Esophagus muscularis mucosa (tissue), 4 donors: Measurements from ENCODE around the gene NME8. TPM values are rescaled to one million over a fixed set of nuclear protein-coding genes. Genes with fewer than 3 reads are reported as not detected.

ENCODE experiments used
- DNase-seq: peaks from one replicate; pipeline ENCODE4 v3.0.0-alpha.2; 2017; ENCODE audit errors: extremely low spot score
- H3K27ac ChIP-seq, 4 donors: fragments of 200-600 bp; sonication (generic); replicated peaks in 1 of 4; 1 replicate in 3 of 4; 2 replicates in 1 of 4; pipeline ENCODE4 v1.5.1; 2016 to 2019; ENCODE audit warnings: mild to moderate bottlenecking in 1 of 4
- H3K27me3 ChIP-seq, 4 donors: fragments of 200-600 bp; sonication (generic); one replicate each; pipeline versions ENCODE4 v1.5.1 to v1.6.0; 2016 to 2019
- H3K36me3 ChIP-seq, 4 donors: fragments of 200-600 bp; sonication (generic); one replicate each; pipeline ENCODE4 v1.5.1; 2016 to 2019
- H3K4me1 ChIP-seq, 4 donors: fragments of 200-600 bp; sonication (generic); one replicate each; pipeline ENCODE4 v1.5.1; 2016 to 2019
- H3K4me3 ChIP-seq, 4 donors: fragments of 200-600 bp; sonication (generic); 1 replicate in 2 of 4; 2 replicates in 2 of 4; pipeline ENCODE4 v1.5.1; 2016 to 2019; ENCODE audit warnings: mild to moderate bottlenecking in 4 of 4, moderate library complexity in 1 of 4
- H3K9me3 ChIP-seq, 4 donors: fragments of 200-600 bp; sonication (generic); 1 replicate in 3 of 4; 2 replicates in 1 of 4; pipeline ENCODE4 v1.5.1; 2016 to 2019
- EP300 ChIP-seq: sonication (generic); formaldehyde crosslinking; IDR thresholded peaks from one replicate; pipeline ENCODE4 v1.6.1; 2017; ENCODE audit warnings: antibody characterized with exemption
- POLR2A ChIP-seq: fragments of 450-650 bp; IDR thresholded peaks from one replicate; pipeline ENCODE4 v1.6.1; 2017; ENCODE audit warnings: antibody characterized with exemption, moderate library complexity, mild to moderate bottlenecking, low read depth
- POLR2AphosphoS5 ChIP-seq, 2 donors: sonication (generic); formaldehyde crosslinking; IDR thresholded peaks; one replicate each; pipeline ENCODE4 v1.6.1; 2017; ENCODE audit warnings: antibody characterized with exemption in 2 of 2
- WGBS: methylation state at CpG from one replicate; pipeline ENCODE4 v1.1.5; 2018; 5-methylcytosine and 5-hydroxymethylcytosine counted together
- intact Hi-C: fragments of 100-400 bp; cut with DNase I; formaldehyde crosslinking; loops from one replicate; pipeline ENCODE4 v1.15.1; 2023
- total RNA-seq, 4 donors: library from RNA; depleted of rRNA; stranded (reverse); fragments of >200 nt; gene quantifications; one replicate each; pipeline versions ENCODE4 v1.1.0 to v1.2.1, GENCODE V29; 2016
- TF ChIP-seq, protein P1 (sequence below), 3 experiments: fragments of 200-600 bp in 2 of 3; fragments of 450-650 bp in 1 of 3; sonication (generic) in 2 of 3; IDR thresholded peaks; one replicate each; pipeline ENCODE4 v1.5.1; 2017 to 2019; ENCODE audit warnings: antibody characterized with exemption in 3 of 3, mild to moderate bottlenecking in 2 of 3, moderate library complexity in 1 of 3

The NME8 gene
- total RNA-seq, 4 donors from 2014 or later: 0.57 TPM; not detected in 3

DNA sequence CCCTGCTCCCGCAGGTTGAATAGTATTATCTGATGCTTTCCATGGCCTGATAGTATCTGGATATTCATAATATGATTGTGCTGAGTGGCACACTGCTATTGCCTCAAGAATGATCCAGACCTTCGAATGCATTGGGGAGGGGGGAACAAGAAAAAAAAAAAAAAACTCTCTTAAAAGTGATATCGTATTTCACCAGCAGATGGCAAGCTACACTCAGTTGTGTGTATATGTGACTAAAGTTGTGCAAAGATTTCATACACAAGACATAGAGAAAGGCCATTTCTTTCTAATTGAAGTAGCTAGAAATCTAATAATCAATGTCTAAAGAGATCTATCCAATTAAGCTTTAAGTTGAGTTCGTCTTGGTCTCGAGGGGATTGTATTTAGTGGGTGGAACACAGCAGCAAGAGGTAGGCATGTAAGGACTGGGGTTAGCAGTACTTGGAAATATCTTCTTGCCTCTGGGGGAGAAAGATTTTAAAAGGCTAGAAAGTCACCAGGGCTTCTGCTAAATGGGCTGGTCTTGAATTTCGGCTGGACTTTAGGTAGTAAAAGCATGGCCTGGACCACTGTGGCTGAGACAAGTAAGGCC is 52.9 kb downstream of the NME8 start:
- Histone ChIP-seq H3K27ac (peak overlapping the region in 1 of 4 donors; percentile 30), H3K36me3 (no peaks in the 10 kb centered on the region), H3K4me1 (peaks cover 11 to 21% (median 16%) of the 10 kb centered on the region in 4 donors), H3K27me3 (no peaks in the 10 kb centered on the region), H3K4me3 (no peak overlapping the region), H3K9me3 (no peaks in the 10 kb centered on the region)
- intact Hi-C loops: loop anchor here (5.0 kb wide), 1 partner anchor 206 kb away; no protein-coding TSS in a partner anchor
- no peak for TF ChIP-seq EP300
- TF ChIP-seq, protein P1, sequence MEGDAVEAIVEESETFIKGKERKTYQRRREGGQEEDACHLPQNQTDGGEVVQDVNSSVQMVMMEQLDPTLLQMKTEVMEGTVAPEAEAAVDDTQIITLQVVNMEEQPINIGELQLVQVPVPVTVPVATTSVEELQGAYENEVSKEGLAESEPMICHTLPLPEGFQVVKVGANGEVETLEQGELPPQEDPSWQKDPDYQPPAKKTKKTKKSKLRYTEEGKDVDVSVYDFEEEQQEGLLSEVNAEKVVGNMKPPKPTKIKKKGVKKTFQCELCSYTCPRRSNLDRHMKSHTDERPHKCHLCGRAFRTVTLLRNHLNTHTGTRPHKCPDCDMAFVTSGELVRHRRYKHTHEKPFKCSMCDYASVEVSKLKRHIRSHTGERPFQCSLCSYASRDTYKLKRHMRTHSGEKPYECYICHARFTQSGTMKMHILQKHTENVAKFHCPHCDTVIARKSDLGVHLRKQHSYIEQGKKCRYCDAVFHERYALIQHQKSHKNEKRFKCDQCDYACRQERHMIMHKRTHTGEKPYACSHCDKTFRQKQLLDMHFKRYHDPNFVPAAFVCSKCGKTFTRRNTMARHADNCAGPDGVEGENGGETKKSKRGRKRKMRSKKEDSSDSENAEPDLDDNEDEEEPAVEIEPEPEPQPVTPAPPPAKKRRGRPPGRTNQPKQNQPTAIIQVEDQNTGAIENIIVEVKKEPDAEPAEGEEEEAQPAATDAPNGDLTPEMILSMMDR (IDR thresholded peaks at IDR 0.05): peak; percentile 43 to 65 (median 57)
- WGBS: 15% methylated on average over 6 of the region's 6 CpGs
- no peak for DNase-seq

DNA sequence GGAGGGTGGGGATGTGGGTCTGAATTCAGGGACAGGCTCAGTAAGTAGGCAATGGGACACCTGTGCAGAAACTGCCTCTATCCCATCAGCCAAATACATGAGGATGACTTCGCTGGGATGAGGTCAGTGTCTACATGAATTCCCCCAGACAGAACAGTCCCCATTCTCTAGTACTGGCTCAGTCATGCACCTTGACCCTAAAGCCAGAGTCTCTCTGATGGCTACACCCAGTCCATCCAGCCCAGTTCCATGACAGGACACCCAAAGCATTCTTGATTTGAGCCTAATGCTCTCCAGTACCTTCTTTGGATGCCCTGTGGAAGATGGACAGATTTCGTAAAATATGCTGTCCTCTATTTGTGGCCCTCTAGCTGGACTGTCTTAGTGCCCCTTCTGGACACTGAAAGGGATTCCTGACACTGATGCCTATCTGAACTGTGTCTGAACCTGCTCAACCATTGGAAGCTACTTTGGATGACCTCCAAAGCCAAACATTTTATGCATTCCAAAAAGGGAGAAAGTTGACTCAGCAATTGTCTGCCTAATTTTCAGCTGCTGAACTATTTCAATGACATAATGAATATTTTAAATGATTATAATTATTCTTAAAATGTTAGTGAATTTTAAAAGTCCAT is 53.6 kb downstream of the NME8 start:
- H3K4me3 ChIP-seq: no peak overlapping the region
- H3K9me3 ChIP-seq: no peaks in the 10 kb centered on the region
- intact Hi-C loops: loop anchor here (5.0 kb wide), 1 partner anchor 205 kb away; no protein-coding TSS in a partner anchor
- 86% methylated on average over 2 of the region's 2 CpGs for WGBS
- no peaks in the 10 kb centered on the region for H3K36me3 ChIP-seq
- no peak for DNase-seq
- H3K27me3 ChIP-seq: no peaks in the 10 kb centered on the region
- H3K27ac ChIP-seq: peak overlapping the region in 1 of 4 donors; percentile 30
- peak in 1 of 2 donors; percentile 22 for TF ChIP-seq POLR2AphosphoS5 (IDR thresholded peaks at IDR 0.05)
- no peak for TF ChIP-seq EP300
- no peak for TF ChIP-seq POLR2A
- H3K4me1 ChIP-seq: peaks cover 11 to 21% (median 16%) of the 10 kb centered on the region in 4 donors

DNA sequence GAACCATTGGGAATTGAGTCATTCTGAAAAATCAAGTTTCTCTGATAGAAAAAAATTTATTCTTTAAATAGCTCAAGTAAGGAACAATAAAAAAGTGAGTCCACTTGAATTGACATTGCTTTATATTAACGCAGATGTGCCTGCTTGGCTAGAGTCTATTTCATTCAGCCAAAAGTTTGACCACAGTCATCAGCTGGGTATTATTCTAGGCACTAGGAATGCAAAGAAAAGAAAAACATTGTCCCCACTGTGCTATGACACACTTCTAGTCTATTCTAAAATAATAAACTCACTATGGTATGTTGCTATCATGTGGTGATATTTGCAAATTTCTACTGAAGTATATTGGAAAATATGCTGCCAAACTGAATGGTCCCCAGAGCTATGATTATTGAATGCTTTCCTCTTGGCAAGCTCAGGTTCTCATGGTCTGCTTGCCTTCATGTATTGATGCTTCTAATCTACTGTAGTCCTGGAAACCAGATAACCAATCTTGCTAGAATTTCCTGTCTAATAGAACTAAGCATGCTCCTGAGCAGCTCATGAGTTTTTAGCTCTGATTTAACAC is 59.9 kb downstream of the NME8 start:
- intact Hi-C loops: no loop called here
- no peak overlapping the region for H3K4me3 ChIP-seq
- 90% methylated on average over 1 of the region's 1 CpG for WGBS

GRCh38 chr7:37912756-37913155 is 64.4 kb downstream of the NME8 start:
- intact Hi-C loops: no loop called here
- Histone ChIP-seq H3K4me1 (peaks cover 13 to 32% (median 27%) of the 10 kb centered on the region in 4 donors), H3K9me3 (no peaks in the 10 kb centered on the region), H3K4me3 (no peak overlapping the region), H3K27me3 (peaks cover 0 to 13% (median 0%) of the 10 kb centered on the region in 4 donors), H3K36me3 (peaks cover 0 to 5% (median 0%) of the 10 kb centered on the region in 4 donors), H3K27ac (peak overlapping the region in 1 of 4 donors; percentile 15)
- TF ChIP-seq POLR2A: no peak
- no peak for TF ChIP-seq EP300
- no peak for TF ChIP-seq POLR2AphosphoS5 (IDR thresholded peaks at IDR 0.05)
- TF ChIP-seq, protein P1 (IDR thresholded peaks at IDR 0.05): no peak
- DNase-seq: no peak
- 47% methylated on average over 2 of the region's 2 CpGs for WGBS

More for the DNA sequence above, 59.9 kb downstream of the NME8 start:
- H3K9me3 ChIP-seq: no peaks in the 10 kb centered on the region
- H3K27ac ChIP-seq: no peak overlapping the region
- peaks cover 0 to 5% (median 2%) of the 10 kb centered on the region in 4 donors for H3K36me3 ChIP-seq
- H3K27me3 ChIP-seq: no peaks in the 10 kb centered on the region
- no peak for TF ChIP-seq POLR2AphosphoS5 (IDR thresholded peaks at IDR 0.05)
- TF ChIP-seq, protein P1 (IDR thresholded peaks at IDR 0.05): no peak
- no peak for TF ChIP-seq EP300
- no peak for TF ChIP-seq POLR2A
- DNase-seq: no peak
- no peaks in the 10 kb centered on the region for H3K4me1 ChIP-seq

DNA sequence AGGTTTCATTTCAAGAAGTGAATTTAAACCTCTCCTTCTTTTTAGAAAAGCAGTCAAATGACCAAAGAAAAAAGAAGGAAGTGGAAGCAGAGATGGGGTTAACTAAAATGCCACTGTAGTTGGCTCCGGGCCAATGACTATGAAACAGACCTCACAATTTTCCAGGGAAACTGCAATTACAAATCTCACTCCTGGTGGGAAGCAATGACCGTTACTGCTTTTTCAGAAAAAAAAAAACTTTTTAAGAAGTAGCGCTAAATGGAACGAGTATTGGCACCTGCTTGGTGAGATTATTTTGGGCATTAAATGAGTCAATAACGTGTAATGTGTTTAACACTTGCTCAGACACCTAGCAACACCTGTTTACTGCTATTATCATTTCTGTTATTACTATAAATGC is 67.0 kb downstream of the NME8 start:
- Histone ChIP-seq H3K27ac (peak overlapping the region; percentile 64 to 81 (median 72)), H3K4me3 (peak overlapping the region; percentile 59 to 72 (median 62)), H3K9me3 (no peaks in the 10 kb centered on the region), H3K36me3 (no peaks in the 10 kb centered on the region), H3K27me3 (peaks cover 0 to 15% (median 0%) of the 10 kb centered on the region in 4 donors), H3K4me1 (peaks cover 17 to 38% (median 34%) of the 10 kb centered on the region in 4 donors)
- DNase-seq: no peak
- intact Hi-C loops: no loop called here
- WGBS: 18% methylated on average over 5 of the region's 5 CpGs
- TF ChIP-seq POLR2A: no peak
- TF ChIP-seq, protein P1 (IDR thresholded peaks at IDR 0.05): no peak
- TF ChIP-seq EP300: no peak
- no peak for TF ChIP-seq POLR2AphosphoS5 (IDR thresholded peaks at IDR 0.05)
